ENCODE results near the gene ANOS1. TPM values are rescaled to one million over a fixed set of nuclear protein-coding genes. Genes with fewer than 3 reads are reported as not detected.

Gene ANOS1
- total RNA-seq, 1 donor from 2014 or later, result 9.0 TPM

- Histone ChIP-seq H3K4me3 (ENCODE audit: low read depth, low read length) (no peak overlapping the region), H3K36me3 (ENCODE audit: control insufficient read depth, insufficient read depth, low read length) (no peaks in the 10 kb centered on the region), H3K27me3 (ENCODE audit: control insufficient read depth, insufficient read depth, low read length) (no peaks in the 10 kb centered on the region)
- no peak for DNase-seq (ENCODE audit: low read depth)
- TF ChIP-seq CTCF (IDR thresholded peaks at IDR 0.05; ENCODE audit: insufficient read depth, low read length, poor library complexity, severe bottlenecking), result no peak
These were observed 27.8 kb downstream of the ANOS1 start for GRCh38 chrX:8704184-8704583.

GRCh38 chrX:8692871-8693270 lies 39.1 kb downstream of the ANOS1 start:
- Histone ChIP-seq H3K4me3 (ENCODE audit: low read depth, low read length) (no peak overlapping the region), H3K27me3 (ENCODE audit: control insufficient read depth, insufficient read depth, low read length) (no peaks in the 10 kb centered on the region), H3K36me3 (ENCODE audit: control insufficient read depth, insufficient read depth, low read length) (no peaks in the 10 kb centered on the region)
- no peak for DNase-seq (ENCODE audit: low read depth)
- no peak for TF ChIP-seq CTCF (IDR thresholded peaks at IDR 0.05; ENCODE audit: insufficient read depth, low read length, poor library complexity, severe bottlenecking)

- no peak overlapping the region for H3K4me3 ChIP-seq (ENCODE audit: low read depth, low read length)
- no peak for DNase-seq (ENCODE audit: low read depth)
- no peaks in the 10 kb centered on the region for H3K36me3 ChIP-seq (ENCODE audit: control insufficient read depth, insufficient read depth, low read length)
- H3K27me3 ChIP-seq (ENCODE audit: control insufficient read depth, insufficient read depth, low read length), result no peaks in the 10 kb centered on the region
- no peak for TF ChIP-seq CTCF (IDR thresholded peaks at IDR 0.05; ENCODE audit: insufficient read depth, low read length, poor library complexity, severe bottlenecking)
These were observed 42.5 kb downstream of the ANOS1 start for GRCh38 chrX:8689473-8689872.

- Histone ChIP-seq H3K27me3 (ENCODE audit: control insufficient read depth, insufficient read depth, low read length) (no peaks in the 10 kb centered on the region), H3K36me3 (ENCODE audit: control insufficient read depth, insufficient read depth, low read length) (no peaks in the 10 kb centered on the region), H3K4me3 (ENCODE audit: low read depth, low read length) (no peak overlapping the region)
- DNase-seq (ENCODE audit: low read depth), result no peak
- no peak for TF ChIP-seq CTCF (IDR thresholded peaks at IDR 0.05; ENCODE audit: insufficient read depth, low read length, poor library complexity, severe bottlenecking)
These were observed 43.2 kb downstream of the ANOS1 start for GRCh38 chrX:8688776-8689175.

GRCh38 chrX:8684201-8684965 lies 47.6 kb downstream of the ANOS1 start:
- TF ChIP-seq CTCF (IDR thresholded peaks at IDR 0.05; ENCODE audit: insufficient read depth, low read length, poor library complexity, severe bottlenecking), result no peak
- no peak for DNase-seq (ENCODE audit: low read depth)
- no peaks in the 10 kb centered on the region for H3K27me3 ChIP-seq (ENCODE audit: control insufficient read depth, insufficient read depth, low read length)
- no peak overlapping the region for H3K4me3 ChIP-seq (ENCODE audit: low read depth, low read length)
- H3K36me3 ChIP-seq (ENCODE audit: control insufficient read depth, insufficient read depth, low read length), result no peaks in the 10 kb centered on the region

- H3K27me3 ChIP-seq (ENCODE audit: control insufficient read depth, insufficient read depth, low read length), result no peaks in the 10 kb centered on the region
- H3K36me3 ChIP-seq (ENCODE audit: control insufficient read depth, insufficient read depth, low read length), result no peaks in the 10 kb centered on the region
- TF ChIP-seq CTCF (IDR thresholded peaks at IDR 0.05; ENCODE audit: insufficient read depth, low read length, poor library complexity, severe bottlenecking), result no peak
- H3K4me3 ChIP-seq (ENCODE audit: low read depth, low read length), result no peak overlapping the region
- no peak for DNase-seq (ENCODE audit: low read depth)
These were observed 48.2 kb downstream of the ANOS1 start for GRCh38 chrX:8683687-8684086.

All from kidney epithelial cell (primary cell).